Calu3 (cell line): ENCODE results near the gene LRBA. TPM values are rescaled to one million over a fixed set of nuclear protein-coding genes. Genes with fewer than 3 reads are reported as not detected.
"Not testable (repeated sequence)": the region's sequence is repeated elsewhere in the genome, so short reads cannot be mapped to it uniquely, and the experiment has no call there.

Source experiments
- BruUV-seq: library from RNA; stranded (reverse); fragments of 400-500 nt; replicated peaks from 2 replicates; lab custom pipeline; 2021; lab: Mats Ljungman, UMichigan
- CTCF ChIA-PET: fragments of 300-600 bp; sonication (Branson Sonifier 250); formaldehyde crosslinking; loops from one replicate; lab custom pipeline; 2022; ENCODE audit warnings: antibody characterized with exemption; lab: Charles Lee
- DNase-seq: peaks from one replicate; pipeline ENCODE4 v3.0.0; 2022
- H3K27ac Mint-ChIP-seq: one replicate; pipeline ENCODE4 v1.8.0; 2022; ENCODE audit warnings: mixed read lengths; ENCODE audit not compliant: unreplicated experiment
- H3K27me3 Mint-ChIP-seq: one replicate; pipeline ENCODE4 v1.8.0; 2022; ENCODE audit warnings: mixed read lengths; ENCODE audit not compliant: unreplicated experiment
- H3K36me3 Mint-ChIP-seq: one replicate; pipeline ENCODE4 v1.8.0; 2022; ENCODE audit warnings: mild to moderate bottlenecking, moderate library complexity, mixed read lengths; ENCODE audit not compliant: insufficient read depth, unreplicated experiment
- H3K4me1 Mint-ChIP-seq: one replicate; pipeline ENCODE4 v1.8.0; 2022; ENCODE audit warnings: mild to moderate bottlenecking, low read depth, mixed read lengths; ENCODE audit not compliant: unreplicated experiment
- H3K4me3 Mint-ChIP-seq: one replicate; pipeline ENCODE4 v1.8.0; 2022; ENCODE audit warnings: mild to moderate bottlenecking, low read depth, moderate library complexity, mixed read lengths; ENCODE audit not compliant: unreplicated experiment
- H3K9me3 Mint-ChIP-seq: one replicate; pipeline ENCODE4 v1.8.0; 2022; ENCODE audit warnings: low read depth, mixed read lengths; ENCODE audit not compliant: unreplicated experiment
- intact Hi-C: fragments of 100-400 bp; cut with micrococcal nuclease; formaldehyde crosslinking; loops from one replicate; pipeline ENCODE4 v1.10.0; 2022; ENCODE audit not compliant: unreplicated experiment
- total RNA-seq: library from RNA; stranded (reverse); gene quantifications from 2 replicates; pipeline ENCODE4 v1.2.3, GENCODE V29; 2022
- TF ChIP-seq, protein P1 (sequence below): fragments of 200-600 bp; IDR thresholded peaks from one replicate; pipeline ENCODE4 v1.8.0; 2022; ENCODE audit warnings: antibody characterized with exemption; ENCODE audit not compliant: unreplicated experiment

Gene LRBA
- total RNA-seq, 1 experiment from 2014 or later, result 49.0 TPM

- Mint-ChIP-seq H3K4me1 (peaks cover 11% of the 10 kb centered on the region), H3K36me3 (no peaks in the 10 kb centered on the region), H3K27ac (no peak overlapping the region), H3K4me3 (no peak overlapping the region), H3K27me3 (no peaks in the 10 kb centered on the region), H3K9me3 (no peaks in the 10 kb centered on the region)
- CTCF ChIA-PET, result interaction anchor here (0.7 kb wide), 2 partner anchors 203 to 278 kb away, joined by 3 to 4 read pairs; no protein-coding TSS in a partner anchor
- BruUV-seq, result no TSS peak
- TF ChIP-seq, protein P1, sequence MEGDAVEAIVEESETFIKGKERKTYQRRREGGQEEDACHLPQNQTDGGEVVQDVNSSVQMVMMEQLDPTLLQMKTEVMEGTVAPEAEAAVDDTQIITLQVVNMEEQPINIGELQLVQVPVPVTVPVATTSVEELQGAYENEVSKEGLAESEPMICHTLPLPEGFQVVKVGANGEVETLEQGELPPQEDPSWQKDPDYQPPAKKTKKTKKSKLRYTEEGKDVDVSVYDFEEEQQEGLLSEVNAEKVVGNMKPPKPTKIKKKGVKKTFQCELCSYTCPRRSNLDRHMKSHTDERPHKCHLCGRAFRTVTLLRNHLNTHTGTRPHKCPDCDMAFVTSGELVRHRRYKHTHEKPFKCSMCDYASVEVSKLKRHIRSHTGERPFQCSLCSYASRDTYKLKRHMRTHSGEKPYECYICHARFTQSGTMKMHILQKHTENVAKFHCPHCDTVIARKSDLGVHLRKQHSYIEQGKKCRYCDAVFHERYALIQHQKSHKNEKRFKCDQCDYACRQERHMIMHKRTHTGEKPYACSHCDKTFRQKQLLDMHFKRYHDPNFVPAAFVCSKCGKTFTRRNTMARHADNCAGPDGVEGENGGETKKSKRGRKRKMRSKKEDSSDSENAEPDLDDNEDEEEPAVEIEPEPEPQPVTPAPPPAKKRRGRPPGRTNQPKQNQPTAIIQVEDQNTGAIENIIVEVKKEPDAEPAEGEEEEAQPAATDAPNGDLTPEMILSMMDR, result no peak
- no peak for DNase-seq
- intact Hi-C loops, result no loop called here
Observed at GRCh38 chr4:150746156-150746555, 268.9 kb downstream of the LRBA start.

DNA sequence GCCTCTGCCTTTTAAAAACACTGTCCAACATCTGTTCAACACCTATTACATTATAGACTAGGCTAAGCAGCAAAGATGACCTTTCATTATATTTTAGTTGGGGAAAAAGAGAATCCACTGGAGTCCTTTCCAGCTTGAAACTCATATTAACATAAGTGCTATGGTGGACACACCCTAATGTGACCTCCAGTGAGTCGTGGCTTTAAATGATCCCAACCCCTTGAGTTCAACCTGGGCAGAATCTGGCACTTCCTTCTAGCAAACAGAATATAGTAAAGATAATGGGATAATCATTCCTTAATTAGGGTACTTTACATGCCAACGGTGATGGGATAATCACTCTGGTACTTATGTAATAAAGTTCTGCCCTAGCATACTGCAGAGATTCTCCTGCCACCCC, 270.5 kb downstream of the LRBA start:
- H3K4me1 Mint-ChIP-seq, result peaks cover 11% of the 10 kb centered on the region
- no peak for DNase-seq
- H3K36me3 Mint-ChIP-seq, result no peaks in the 10 kb centered on the region
- no peak overlapping the region for H3K27ac Mint-ChIP-seq
- no TSS peak for BruUV-seq
- H3K9me3 Mint-ChIP-seq, result no peaks in the 10 kb centered on the region
- no peak overlapping the region for H3K4me3 Mint-ChIP-seq
- intact Hi-C loops, result no loop called here
- CTCF ChIA-PET, result no interaction called here
- no peaks in the 10 kb centered on the region for H3K27me3 Mint-ChIP-seq
- TF ChIP-seq, protein P1, result no peak

DNA sequence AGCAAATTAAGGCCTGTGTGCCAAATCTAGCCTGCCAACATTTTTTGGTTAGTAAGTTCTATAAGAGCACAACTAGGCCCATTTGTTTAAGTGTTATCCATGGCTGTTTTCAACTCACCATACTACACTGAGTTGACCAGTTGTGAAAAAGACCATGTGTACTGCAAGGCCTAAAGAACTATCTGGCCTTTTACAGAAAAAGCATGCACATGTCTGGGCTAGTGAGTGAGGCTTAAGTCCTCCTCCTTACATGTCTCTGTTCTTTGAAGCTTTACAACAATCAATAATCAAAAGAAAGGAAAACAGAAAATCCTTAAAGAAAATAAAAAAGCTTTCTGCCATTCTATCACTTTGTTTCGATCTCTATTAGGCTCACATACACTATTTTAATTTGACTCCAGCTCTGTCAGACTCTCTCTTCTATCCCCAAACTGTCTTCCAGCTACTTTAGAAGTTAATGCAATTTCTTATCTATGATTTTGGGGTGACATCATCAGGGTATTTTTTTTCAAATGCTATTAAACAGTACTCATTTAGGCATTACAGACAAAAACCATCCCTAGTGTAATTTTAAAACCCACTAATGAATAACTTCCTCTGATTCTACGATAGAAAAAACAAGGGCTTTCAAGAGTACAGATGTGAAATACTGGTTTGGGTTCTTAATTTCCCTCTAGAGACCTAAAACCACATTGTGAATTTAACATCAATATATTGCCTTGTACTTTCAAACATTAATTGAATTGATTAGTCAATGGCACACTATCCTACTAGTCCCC, 271.3 kb downstream of the LRBA start:
- Mint-ChIP-seq H3K27ac (no peak overlapping the region), H3K4me1 (peaks cover 11% of the 10 kb centered on the region), H3K36me3 (no peaks in the 10 kb centered on the region), H3K9me3 (no peaks in the 10 kb centered on the region), H3K27me3 (no peaks in the 10 kb centered on the region), H3K4me3 (no peak overlapping the region)
- CTCF ChIA-PET, result no interaction called here
- intact Hi-C loops, result no loop called here
- no peak for DNase-seq
- TF ChIP-seq, protein P1, result no peak
- no TSS peak for BruUV-seq

GRCh38 chr4:150742930-150743329, 272.2 kb downstream of the LRBA start:
- intact Hi-C loops, CTCF ChIA-PET, H3K27ac Mint-ChIP-seq, BruUV-seq, H3K27me3 Mint-ChIP-seq, DNase-seq, H3K4me3 Mint-ChIP-seq, H3K36me3 Mint-ChIP-seq, H3K9me3 Mint-ChIP-seq: not testable (repeated sequence)
- peaks cover 11% of the 10 kb centered on the region for H3K4me1 Mint-ChIP-seq

DNA sequence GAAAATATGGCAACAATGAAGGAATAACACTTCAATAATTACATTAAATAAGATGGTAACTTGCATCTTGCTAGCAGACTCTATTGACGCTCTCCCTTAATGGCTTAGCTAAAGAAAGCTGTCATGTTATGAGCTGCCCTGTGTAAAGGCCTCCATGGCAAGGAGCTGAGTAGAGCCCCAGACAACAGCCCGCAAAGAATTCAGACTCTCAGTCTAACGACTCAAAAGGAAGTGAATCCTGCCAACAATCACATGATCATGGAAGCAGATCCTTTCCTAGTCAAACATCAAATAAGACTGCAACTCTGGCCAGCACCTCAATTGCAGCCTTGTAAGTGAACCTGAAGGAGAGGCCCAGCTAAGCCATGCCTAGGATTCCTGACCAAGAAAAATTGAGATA, 275.5 kb downstream of the LRBA start:
- Mint-ChIP-seq H3K9me3 (no peaks in the 10 kb centered on the region), H3K27me3 (no peaks in the 10 kb centered on the region), H3K4me3 (no peak overlapping the region), H3K4me1 (peaks cover 10% of the 10 kb centered on the region), H3K27ac (no peak overlapping the region), H3K36me3 (no peaks in the 10 kb centered on the region)
- DNase-seq, result no peak
- CTCF ChIA-PET, result no interaction called here
- BruUV-seq, result no TSS peak
- intact Hi-C loops, result no loop called here
- TF ChIP-seq, protein P1, result no peak
